OCI-M2 (cell line): ENCODE measurements around the gene DNAH10.

Experiments
- DNase-seq: peaks from one replicate; lab custom pipeline; 2025; ENCODE audit not compliant: unreplicated experiment; lab: John Stamatoyannopoulos, UW

The DNAH10 gene

DNA sequence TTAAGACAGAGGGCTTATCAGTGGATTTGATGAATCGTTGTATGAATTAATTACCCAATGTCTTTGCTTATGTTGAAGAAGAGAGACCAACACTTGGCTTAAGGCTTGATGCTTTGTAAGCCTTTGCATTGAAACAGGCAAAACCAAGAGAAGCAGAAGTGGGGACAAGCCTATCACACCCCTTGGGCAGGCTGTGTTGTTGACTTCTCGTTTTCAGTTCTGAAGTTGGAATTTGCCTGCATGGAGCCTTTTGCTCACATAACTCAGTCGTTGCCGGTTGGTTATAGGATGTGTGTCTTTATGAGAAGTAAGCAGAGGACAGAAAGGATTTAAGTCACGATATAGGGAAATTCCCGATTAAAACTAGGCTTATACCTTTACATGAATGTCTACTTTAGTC is 115.9 kb downstream of the DNAH10 start:
- DNase-seq, result no peak

DNA sequence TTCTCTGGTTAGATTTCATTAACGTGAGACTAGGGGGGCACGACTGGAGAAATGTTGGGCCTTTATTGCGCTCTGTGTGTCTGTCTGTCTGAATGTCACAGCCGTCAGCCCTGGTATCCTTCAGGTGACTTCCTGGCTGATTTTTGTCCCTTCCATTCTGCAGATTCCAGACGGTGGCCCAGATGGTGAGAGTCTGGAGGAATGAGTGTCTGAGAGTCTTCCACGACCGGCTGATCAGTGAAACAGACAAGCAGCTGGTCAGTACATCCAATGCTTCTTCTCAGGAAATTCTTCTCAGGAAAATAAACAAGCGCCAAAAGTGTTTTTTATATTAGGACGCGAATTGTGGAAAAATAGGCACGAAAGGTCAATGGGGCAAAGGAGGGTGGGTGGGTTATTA is 117.0 kb downstream of the DNAH10 start:
- DNase-seq, result no peak

DNA sequence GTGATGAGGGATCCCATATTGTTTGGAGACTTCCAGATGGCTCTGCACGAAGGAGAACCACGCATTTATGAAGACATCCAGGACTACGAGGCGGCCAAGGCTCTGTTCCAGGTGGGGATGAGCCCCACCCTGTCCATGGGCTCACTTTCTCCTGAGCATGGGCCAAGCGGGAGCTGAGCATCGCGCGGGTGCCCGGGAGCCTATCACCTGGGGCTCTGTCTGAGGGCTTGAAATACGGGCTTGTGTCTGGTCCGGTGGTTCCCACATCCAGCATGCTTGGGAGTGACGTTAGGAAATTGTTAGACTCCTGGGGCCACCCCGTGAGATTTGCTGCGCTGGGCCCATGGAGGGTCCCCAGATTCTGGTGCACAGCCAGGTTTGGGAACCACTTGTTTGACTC is 117.6 kb downstream of the DNAH10 start:
- DNase-seq, result no peak

DNA sequence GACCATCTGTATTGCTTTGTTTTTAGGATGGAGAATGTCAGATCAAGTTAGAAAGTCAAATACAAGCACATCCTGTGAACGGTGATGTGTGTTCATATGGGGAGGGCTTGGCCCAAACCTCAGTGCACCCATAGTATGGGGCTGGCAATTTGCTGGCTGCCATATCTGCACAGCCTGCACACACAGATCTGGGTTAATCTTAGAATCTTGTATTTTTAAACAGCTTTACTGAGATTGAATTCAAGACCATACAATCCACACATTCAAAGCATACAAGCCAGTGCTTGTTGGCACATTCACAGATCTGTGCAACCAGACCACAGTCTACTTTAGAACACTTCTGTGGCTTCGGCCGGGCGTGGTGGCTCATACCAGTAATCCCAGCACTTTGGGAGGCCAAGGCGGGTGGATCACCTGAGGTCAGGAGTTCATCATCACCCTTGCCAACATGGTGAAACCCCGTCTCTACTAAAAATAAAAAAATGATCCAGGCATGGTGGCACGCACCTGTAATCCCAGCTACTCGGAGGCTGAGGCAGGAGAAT is 120.1 kb downstream of the DNAH10 start:
- no peak for DNase-seq

DNA sequence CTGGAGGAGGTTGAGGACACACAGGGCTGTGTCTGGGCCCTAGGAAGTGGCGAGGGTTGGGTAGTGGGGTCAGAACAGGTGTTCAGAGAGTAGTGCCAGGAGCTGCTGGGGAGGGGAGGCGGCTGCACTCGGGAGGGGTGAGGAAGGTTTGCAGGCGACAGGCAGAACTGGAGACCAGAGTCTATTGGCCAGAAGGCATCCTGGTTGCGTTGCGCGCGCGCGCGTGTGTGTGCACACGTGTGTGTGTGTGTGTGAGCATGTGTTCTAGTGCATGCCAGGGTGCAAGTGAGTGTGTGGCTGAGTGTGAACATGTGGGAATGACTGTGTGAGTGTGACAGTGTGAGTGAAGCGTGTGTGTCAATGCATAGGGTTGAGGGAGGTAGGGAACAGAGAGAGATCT is 124.2 kb downstream of the DNAH10 start:
- no peak for DNase-seq

DNA sequence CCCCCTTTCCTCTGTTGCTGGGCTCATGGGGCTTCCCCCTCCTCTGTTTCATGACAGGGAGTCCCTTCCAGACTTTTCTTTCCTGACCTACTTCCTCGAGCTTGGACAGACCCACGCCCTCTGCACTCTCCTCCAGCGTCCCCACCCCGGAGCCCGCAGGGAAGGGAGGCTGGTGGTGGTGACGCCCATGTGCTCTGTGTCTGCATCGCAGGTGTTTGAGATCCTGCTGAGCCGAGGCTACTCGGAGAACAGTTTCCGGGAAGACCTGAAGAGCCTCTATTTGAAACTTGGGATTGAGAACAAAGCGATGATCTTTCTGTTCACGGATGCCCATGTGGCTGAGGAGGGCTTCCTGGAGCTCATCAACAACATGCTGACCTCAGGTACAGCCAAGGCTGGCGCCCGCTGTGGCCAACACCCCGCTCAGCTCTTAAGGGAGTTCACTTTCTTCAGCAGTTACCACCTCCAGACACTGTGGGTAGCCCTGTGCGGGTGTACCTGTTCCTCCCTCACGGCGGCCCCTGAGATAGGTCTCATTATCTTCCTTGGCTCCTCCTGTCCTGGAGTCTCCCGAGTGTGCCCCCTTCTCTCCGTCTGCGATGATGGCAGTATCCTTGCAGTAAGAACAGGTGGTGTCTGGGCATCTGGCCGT is 125.0 kb downstream of the DNAH10 start:
- no peak for DNase-seq

DNA sequence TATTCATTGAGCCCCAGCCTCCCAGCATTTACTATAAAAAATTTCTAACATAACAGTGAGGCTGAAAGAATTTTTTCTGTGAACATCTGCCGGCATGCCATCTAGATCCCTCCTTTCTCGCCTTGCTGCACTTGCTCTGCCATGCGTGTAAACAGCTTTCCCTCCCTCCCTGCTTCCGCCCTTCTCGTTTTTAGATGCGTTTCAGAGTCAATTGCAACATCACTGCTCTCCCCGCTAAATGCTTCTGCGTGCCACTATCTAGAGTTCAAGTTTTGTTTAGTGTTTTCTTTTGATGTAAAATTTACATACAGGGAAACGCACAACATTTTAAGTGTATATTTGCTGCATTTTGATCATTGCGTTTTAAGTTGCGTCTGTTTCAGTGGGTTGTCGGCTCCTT is 126.9 kb downstream of the DNAH10 start:
- DNase-seq, result no peak

DNA sequence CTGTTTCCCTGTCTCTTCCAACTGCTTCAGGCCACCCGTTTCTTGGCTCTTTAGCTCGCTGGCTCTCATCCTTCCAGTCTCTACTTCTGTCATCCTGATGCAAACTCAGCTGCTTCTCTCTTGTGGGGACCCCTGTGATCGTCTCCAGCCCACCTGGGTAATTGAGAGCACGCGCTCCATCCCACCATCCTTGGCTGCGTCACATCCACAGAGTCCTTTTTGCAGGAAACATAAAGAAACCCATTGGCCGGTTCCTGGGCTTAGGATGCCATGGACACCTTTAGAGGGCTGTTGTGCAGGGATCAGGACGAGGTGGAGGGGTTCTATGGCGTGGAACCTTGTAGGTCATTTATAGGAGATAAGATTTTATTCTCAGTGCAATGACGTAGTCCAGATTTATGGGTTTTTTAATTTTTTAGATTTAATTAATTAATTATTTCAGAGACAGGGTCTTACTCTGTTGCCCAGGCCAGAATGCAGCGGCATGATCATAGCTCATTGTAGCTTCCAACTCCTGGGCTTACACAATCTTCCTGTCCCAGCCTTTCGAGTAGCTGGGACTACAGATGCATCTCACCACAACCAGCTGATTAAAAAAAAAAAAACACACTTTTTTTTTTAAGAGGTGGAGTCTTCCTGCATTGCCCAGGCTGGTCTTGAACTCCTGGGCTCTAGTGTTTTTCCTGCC is 127.9 kb downstream of the DNAH10 start:
- no peak for DNase-seq

DNA sequence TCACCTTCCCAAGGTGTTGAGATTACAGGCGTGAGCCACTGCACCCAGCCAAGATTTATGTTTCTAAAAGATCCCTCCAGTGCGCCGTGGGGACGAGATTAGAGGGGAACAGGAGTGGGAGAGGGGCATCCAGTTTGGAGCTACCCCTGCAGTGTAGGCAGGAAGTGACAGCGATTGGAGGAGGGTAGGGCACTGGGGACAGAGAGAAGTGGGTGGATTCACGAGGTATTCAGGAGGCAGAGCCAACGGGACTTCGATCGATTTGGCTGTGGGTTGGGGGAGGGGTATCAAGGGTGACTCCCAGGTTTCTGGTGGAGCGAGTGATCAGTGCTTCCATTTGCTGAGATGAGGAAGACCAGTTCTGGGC is 128.4 kb downstream of the DNAH10 start:
- no peak for DNase-seq

DNA sequence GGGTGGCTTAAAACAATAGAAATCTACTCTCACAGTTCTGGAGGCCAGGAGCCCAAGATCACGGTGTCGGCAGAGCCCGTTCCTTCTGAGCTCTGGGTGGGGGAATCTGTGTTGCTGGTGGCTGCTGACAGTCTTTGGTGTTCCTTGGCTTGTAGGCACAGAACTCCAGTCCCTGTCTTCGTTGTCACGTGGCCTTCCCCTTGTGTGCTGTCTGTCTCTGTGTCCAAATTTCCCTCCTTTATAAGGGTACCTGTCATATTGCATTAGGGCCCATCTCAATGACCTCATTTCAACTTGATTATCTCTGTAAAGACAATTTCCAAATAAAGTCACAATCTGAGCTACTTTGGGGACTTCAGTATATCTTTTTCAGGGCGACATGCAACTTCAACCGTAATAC is 128.9 kb downstream of the DNAH10 start:
- DNase-seq, result no peak

DNA sequence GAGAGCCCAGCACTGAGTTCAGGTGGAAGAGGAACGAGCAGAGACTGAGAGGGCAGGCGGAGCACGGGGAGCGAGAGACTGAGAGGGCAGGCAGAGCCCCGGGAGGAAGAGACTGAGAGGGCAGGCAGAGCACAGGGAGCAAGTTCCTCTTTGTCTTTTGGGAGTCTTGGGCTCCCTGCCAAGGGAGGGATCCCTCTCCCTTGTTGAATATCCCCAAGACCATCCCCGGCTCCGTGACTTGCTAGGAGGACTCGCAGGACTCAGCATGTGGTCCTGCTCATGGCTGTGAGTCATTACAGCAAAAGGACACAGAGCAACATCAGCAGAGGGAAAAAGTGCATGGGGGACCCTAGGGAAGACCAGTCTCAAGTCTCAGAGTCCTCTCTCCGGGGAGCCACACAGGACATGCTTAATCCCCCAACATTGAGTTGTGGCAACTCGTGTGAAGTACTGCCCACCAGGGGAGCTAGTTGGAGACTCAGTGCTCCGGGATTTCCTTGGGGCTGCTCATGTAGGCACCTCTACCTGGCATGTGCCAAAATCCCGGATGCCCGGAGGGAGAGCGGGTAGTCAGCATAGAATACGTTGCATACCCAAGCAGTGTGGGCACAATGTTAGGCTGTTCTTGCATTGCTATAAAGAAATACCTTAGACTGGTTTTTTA is 129.5 kb downstream of the DNAH10 start:
- no peak for DNase-seq

DNA sequence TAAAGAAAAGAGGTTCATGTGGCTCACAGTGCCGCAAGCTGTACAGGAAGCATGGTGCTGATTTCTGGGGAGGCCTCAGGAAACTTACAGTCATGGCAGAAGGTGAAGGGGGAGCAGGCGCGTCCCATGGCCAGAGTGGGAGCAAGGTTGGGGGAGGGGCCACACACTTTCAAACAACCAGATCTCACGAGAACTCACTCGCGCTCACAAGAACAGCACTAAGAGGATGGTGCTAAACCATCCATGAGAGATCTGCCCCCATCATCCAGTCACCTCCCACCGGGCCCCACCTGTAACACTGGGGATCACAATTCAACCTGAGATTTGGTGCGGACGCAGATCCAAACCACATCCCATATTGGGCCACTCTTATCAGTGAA is 130.1 kb downstream of the DNAH10 start:
- no peak for DNase-seq

DNA sequence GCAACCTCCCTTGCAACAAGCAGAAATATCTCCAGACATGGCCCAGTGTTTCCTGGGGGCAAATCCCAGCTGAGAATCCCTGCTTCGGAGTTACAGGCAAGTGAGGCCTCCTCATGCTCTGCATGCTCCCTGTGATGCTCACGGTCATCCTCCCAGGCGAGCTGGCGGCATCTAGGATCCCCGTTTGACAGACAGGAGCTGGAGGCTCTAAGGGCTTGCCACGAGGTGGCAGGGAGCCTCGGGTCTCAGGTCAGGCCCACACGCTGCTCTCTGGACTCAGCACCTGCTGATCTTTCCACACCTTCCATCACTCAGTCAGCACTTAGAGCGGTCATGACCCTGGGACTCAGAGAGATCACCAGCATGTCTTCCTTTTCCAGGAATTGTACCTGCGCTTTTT is 130.8 kb downstream of the DNAH10 start:
- no peak for DNase-seq

DNA sequence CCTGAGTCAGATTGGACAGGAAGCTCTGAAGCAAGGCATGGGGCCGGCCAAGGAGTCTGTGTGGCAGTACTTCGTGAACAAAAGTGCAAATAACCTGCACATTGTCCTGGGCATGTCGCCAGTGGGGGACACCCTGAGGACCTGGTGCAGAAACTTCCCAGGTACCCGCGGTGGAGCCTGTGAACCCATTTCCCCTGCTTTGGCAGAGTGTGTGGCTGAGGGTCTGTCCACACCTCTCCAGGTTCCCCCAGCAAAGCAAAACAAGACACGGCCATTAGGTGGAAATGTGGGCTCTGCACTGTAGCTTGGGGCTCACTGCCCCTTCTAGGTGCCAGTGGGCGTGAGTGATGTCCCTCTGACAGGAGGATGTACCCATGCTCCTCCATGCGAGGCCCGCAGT is 131.2 kb downstream of the DNAH10 start:
- DNase-seq, result no peak

DNA sequence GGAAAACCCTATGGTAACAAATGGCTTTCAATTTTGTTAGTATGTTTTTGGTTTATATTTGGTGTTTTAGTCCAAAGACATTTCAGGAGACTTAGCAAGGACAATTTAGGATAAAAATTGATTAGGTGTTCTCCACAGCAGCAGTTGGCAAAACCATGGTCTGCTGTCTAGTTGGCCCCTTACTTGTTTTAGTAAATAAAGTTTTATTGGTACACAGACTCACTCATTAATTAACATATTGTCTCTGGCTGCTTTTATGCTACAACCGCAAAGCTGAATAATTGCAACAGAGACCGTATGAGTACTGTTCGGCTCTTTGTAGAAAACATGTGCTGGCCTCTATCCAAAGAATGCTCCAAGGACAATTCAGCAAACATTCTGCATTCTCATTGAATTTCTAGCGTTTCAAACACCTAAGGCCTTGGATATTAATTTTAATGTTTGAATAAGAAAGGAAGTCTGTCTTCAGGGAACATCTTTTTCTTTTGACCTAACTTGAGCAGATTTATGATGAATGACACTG is 132.8 kb downstream of the DNAH10 start:
- DNase-seq, result no peak

DNA sequence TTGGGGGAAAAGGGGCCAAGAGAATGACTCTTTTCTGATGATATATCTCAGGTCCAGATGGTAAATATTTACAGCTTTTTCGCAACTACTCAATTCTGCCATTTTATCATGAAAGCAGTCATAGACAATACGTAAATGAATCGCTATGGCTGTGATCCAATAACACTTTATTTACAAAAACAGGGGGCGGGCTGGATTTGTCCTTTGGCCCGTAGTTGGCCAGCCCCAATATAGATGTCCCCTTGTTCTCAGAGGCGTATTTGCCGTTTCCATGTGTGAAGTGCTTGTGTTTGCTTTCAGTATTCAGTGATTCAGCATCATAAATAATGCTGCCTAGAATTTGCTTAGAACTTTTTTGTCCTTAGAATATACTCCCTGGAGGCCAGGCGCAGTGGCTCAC is 133.3 kb downstream of the DNAH10 start:
- no peak for DNase-seq

DNA sequence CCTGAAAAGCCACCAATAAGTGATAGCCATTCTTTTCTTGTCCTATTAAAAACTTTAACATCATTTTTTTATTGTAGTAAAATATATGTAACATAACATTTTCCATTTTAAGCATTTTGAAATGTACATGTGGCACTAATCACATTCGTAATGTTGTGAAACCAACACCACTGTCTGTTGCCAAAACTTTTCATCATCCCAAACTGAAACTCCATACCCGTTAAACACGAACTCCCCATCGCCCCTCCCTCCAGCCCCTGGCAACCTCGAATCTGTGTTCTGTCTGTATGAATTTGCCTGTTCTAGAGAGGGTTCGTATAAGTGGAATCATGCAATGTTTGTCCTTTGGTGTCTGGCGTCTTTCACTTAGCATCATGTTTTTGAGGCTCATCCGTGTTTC is 134.7 kb downstream of the DNAH10 start:
- no peak for DNase-seq

DNA sequence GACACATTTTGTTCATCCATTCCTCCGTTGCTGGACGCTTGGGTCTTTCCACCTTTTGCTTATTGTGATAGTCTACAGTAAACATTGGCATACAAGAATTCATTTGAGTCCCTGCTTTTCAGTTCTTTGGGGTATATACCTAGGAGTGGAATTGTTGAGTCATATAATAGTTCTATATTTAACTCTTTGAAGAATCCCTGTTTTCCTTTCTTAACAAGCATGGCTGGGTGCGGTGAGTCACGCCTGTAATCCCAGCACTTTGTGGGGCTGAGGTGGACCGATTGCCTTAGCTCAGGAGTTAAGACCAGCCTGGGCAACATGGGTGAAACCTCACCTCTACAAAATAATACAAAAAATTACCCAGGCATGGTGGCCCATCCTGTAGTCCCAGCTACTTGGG is 135.1 kb downstream of the DNAH10 start:
- DNase-seq, result no peak

DNA sequence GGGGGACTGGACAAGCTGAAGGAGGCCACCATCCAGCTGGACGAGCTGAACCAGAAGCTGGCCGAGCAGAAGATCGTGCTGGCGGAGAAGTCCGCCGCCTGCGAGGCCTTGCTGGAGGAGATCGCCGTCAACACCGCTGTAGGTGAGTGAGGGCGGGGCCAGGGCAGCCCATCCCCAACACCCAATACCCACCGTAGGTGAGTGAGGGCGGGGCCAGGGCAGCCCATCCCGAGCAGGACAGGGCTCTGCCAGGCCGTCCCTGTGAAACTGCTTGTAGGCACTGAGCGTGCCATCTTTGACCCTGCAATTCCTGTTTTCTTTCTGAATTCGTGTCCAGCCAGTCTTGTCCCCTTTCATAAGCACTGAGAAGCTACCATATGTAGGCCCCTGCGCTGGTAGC is 136.6 kb downstream of the DNAH10 start:
- no peak for DNase-seq

DNA sequence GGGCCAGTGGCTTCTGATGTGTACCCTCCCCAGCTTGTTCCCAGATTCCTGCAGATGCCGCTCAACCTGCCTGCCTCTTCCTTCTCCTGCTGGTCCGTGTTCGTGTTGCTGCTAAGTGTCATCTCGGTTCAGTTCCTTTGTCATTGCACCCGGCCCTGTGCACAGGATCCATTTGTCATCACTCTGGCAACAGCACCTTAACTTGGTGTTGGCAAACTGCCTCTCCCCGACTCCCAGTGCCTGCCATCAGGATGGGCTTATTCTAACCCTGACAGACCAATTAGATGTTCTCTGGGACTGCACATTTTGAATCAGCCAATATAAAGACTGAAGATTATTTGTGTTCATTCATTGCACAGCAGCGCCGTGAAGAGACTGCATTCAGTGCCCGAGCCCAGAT is 137.3 kb downstream of the DNAH10 start:
- DNase-seq, result no peak

DNA sequence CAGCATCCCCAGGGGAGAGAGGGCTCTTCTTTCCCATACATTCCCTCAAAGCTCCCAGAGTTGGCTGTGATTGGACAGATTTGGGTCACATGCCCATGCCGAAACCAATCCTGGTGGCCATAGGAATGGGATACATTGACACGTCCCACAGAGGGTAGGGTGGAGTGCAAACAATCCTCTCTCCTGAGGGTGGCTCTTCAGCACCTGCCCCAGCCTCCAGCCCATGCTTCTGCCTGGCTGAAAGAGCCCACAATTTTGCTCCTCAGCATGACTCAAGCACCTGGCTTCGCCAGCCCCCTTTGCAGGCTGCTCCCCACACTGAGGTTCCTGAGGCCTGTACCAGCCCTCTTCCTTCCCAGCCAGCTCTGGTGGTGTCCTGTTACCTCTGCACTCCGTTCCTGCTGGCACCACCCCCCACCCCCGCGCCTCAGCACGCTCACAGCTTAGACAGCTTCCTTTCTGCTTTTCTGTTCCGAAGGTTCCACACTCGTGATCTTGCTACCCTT is 138.8 kb downstream of the DNAH10 start:
- no peak for DNase-seq

DNA sequence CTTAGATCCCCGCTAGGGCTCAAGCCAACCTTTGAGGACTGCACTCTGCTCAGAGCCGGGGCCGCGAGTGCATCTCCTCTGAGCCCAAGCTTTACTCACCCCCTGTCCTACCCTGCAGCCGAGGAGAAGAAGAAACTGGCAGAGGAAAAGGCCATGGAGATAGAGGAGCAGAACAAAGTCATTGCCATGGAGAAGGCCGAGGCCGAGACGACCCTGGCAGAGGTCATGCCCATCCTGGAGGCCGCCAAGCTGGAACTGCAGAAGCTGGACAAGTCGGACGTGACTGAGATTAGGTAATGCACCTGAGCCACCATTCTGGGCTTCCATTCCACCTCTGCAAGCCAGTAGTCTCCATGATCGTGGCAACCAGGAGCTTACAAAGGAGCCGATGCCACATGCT is 140.7 kb downstream of the DNAH10 start:
- DNase-seq, result no peak
